NOMO-1 treated with DMSO at 0.1 percent for 48 hours (cell line): Measurements from ENCODE around the gene ILDR1.

Experiments used
- DNase-seq: peaks from one replicate; lab custom pipeline; 2025; ENCODE audit not compliant: unreplicated experiment; lab: John Stamatoyannopoulos, UW

The ILDR1 gene

DNA sequence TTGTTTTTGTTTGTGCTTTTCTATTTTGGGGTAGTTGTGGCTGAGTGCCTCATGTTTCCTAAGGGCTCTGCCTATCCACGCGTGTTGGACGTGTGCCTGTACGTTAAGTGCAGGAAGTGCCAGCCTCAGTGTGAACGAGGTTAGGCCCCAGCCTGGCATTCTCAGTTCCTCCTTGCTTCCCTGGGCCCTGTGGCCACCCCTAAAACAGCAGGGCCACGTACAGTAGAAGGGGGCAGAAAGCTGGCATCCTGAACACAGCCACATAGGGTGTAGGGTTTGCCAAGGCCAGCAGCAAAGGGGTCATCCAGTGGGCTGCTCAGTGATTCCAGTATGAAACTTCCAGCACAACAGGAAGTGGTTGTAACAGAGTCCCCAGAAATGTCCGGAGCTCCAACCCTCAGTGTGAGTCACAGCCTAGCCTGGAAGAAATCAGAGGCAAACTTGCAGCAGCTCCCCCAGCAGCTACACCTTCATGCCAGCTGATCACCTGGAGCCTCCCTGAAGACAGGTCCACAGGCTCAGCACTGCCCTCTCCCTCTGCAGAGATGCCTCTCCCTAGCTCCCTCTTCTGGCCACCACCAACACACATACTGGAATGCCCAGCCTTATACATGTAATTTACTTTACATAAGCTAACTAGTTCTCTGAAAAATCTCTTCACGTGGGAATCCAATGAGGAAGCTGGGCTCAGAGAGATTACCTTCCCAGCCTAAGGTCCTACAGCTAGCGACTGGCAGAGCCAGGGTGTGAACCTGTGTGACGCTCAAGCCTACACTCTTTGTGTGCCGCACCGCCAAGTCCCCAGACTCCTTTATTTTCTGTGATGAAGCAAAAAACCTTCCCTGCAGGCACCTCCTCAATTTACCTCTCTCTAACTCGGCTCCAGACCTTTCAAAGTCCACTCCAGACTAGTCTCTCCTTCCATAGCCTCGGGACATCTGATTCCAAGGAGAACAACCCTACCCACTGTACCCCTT is 26.6 kb downstream of the ILDR1 start:
- DNase-seq, result peak; percentile 80

DNA sequence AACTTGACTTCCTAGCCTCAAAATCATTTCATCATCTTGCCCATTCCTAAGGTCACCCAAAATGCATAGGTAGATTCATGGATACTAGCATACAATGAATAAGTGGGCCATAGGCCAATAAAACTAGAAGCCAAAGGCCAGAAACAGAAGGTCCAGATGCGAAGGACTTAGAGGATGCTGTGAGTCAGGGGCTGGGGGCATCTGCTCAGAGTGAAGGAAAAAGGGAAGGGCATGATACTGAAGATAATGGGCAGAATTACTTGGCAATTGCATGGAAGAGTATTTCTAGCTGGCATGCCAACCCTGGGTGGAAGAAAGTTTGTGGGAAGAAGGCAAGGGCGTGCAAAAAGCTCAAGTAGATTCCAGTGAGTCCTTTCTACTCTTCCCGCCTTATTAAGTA is 27.5 kb downstream of the ILDR1 start:
- no peak for DNase-seq

DNA sequence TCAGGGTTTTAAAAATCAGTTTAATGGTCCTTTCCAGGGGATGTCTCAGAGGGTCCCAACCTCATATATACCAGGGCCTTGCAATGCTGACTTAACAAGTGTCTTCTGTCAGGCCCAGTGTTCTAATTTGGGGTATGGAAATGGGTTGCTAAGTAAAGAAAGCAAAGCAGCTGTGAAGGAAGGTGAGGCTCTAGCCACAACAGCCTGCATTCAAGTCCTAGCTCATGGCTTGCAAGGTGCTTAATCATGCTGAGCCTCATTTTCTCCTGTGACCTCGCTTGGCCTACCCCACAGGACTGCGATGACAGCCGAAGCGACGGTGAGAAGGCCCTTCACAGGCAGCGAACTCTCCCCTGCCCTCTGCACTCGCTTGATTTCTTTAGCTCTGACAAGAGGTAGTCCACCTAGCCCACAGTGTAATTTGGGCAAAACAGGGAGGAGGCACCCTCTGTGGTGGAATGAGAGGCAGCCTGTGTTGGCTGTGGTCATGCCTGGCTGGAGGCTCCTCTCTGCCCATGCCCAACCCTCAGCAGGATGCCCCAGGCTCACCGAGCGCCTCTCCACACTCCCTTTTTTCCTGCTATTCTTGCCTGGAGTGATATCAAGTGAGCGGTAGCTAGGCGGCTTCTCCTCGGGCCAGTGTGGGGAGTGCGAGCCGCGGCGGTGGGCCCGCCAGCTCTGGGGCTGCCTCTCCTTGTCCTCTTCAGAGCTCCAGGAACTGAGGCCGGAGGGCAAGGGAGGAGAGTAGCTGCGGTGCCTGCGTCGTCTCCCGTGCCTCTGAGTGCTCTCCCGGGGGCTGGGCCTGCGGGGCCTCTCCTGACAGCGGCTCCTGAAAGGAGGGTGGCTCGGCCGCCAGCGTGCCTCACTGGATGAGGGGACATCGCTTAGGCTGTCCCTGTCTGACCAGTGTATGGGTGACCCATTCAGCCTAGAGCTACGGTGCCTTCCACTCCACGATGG is 29.2 kb downstream of the ILDR1 start:
- DNase-seq, result no peak

GRCh38 chr3:121989943-121990342 is 32.1 kb downstream of the ILDR1 start:
- peak; percentile 2 for DNase-seq

GRCh38 chr3:121988146-121988545 is 33.9 kb downstream of the ILDR1 start:
- DNase-seq, result no peak

DNA sequence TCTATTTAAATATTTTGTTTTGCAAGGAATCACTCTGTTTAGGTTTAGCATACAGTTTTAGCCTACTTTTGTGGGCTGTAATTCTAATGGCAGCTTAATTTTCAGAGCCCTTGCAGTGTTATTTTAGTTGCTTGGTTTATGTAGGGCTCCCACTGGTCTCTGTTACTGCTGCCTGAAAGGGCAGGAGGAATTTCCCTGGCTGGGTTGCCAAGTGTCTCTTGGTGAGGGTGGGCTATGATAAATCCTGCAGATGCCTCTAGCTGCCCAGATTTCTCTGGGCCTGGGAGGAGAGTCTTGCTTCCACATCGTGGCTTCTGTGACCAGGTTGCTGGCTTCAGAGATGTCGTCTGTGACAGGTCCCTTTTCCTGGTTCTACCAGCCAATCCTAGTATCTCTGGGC is 36.2 kb downstream of the ILDR1 start:
- no peak for DNase-seq

GRCh38 chr3:121981473-121981872 is 40.6 kb downstream of the ILDR1 start:
- no peak for DNase-seq

- DNase-seq, result no peak
Measured at GRCh38 chr3:121980450-121980796, 41.6 kb downstream of the ILDR1 start.

GRCh38 chr3:121979734-121980449 is 42.2 kb downstream of the ILDR1 start:
- peak; percentile 54 for DNase-seq

GRCh38 chr3:121979246-121979645 is 42.8 kb downstream of the ILDR1 start:
- no peak for DNase-seq

- no peak for DNase-seq
Measured at GRCh38 chr3:121976727-121977126, 45.3 kb downstream of the ILDR1 start.

GRCh38 chr3:121975702-121976302 is 46.2 kb downstream of the ILDR1 start:
- no peak for DNase-seq

- DNase-seq, result no peak
Measured at GRCh38 chr3:121974601-121975111, 47.4 kb downstream of the ILDR1 start.

DNA sequence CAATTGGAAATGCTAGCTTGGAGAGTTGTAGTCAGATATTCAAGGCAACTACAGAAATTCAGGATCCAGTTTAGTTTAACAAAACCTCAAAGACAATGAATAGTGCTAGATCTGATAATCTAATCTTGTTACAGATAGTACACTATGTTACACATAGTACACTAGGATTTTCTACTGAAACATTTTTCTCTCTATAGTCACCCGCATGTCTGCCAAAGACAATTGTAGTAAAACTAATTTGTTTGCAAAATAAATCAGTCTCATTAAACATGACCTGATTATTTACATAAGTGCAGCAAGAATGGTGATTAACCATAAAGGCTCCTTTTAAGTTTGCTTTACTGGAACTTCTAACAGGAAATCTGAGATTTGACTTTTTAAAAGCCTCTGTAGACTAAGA is 52.0 kb downstream of the ILDR1 start:
- no peak for DNase-seq

DNA sequence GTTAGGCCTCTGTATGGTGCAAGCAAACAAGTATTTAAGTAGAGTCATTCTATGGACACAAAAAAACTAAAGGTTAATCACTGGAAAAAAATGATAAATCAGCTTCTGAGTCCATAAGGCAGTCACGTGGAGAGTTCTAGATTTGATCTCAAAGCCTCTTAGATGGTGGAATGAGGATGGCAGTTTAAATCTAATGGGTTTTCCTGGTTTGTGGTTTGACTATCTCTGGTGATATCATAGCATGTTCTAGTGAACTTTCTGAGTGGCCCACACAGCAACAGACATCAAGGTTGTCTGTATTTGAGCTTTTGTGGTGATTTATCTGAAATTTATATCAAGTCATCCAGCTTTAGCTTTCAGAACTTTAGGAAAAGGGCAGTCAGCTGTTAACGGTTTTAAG is 52.4 kb downstream of the ILDR1 start:
- DNase-seq, result no peak

DNA sequence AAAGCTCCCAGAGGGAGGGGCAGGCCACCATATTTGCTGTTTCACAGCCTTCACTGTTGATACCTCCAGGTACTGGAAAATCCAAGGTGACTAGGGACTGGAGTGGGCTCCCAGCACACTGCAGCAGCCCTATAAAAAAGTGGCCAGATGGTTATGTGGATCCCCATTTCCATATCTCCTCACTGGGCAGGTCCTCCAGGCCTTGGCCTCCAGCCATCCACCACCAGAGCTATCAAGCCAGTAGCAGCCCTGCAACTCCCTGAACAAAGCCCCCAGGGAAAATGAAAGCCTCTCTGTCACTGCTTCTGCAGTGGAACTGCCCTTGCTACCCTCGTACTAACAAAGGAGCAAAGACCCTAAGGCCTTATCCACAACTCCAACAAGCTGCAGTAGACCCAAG is 58.4 kb downstream of the ILDR1 start:
- no peak for DNase-seq

- no peak for DNase-seq
Measured at GRCh38 chr3:121962443-121962842, 59.6 kb downstream of the ILDR1 start.

DNA sequence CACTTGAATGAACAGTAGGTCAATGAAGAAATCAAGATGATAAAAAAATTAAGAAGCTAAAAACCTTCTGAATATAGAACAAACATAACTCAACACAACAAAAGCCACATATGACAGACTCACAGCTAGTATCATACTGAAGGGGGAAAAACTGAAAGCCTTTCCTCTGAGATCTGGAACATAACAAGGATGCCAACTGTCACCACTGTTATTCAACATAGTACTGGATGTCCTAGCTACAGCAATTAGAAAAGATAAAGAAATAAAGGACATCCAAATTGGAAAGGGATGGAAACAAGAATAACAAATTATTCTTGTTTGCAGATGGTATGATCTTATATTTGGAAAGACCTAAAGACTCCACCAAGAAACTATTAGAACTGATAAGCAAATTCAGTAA is 60.8 kb downstream of the ILDR1 start:
- no peak for DNase-seq

GRCh38 chr3:121958801-121959200 is 63.2 kb downstream of the ILDR1 start:
- DNase-seq, result no peak

GRCh38 chr3:121957674-121958415 is 64.2 kb downstream of the ILDR1 start:
- DNase-seq, result no peak
